Thymus (tissue), 11 donors: ENCODE data around the gene GNAZ. TPM values are rescaled to one million over a fixed set of nuclear protein-coding genes. Genes with fewer than 3 reads are reported as not detected.

Experiments used
- DNase-seq, 9 donors: peaks; one replicate each; pipeline ENCODE4 v3.0.0-alpha.2; 2013; ENCODE audit warnings: low spot score in 9 of 9, low read depth in 6 of 9, missing footprints in 1 of 9
- H3K27ac ChIP-seq, 2 donors: one replicate each; pipeline ENCODE4 v1.5.1; 2013; ENCODE audit warnings: control low read depth in 1 of 2, low read depth in 1 of 2, low read length in 1 of 2, mild to moderate bottlenecking in 1 of 2, moderate library complexity in 1 of 2
- H3K27me3 ChIP-seq, 2 donors: one replicate each; pipeline ENCODE4 v1.5.1; 2013; ENCODE audit warnings: low read length in 1 of 2; ENCODE audit not compliant: control insufficient read depth in 2 of 2, insufficient read depth in 1 of 2
- H3K36me3 ChIP-seq, 2 donors: one replicate each; pipeline ENCODE4 v1.5.1; 2013; ENCODE audit warnings: low read length in 1 of 2, mild to moderate bottlenecking in 1 of 2, moderate library complexity in 1 of 2; ENCODE audit not compliant: control insufficient read depth in 2 of 2, insufficient read depth in 2 of 2
- H3K4me1 ChIP-seq, 2 donors: one replicate each; pipeline ENCODE4 v1.5.1; 2013; ENCODE audit warnings: low read length in 2 of 2; ENCODE audit not compliant: control insufficient read depth in 2 of 2, insufficient read depth in 2 of 2
- H3K4me3 ChIP-seq, 2 donors: one replicate each; pipeline ENCODE4 v1.5.1; 2013; ENCODE audit warnings: low read length in 2 of 2, control low read depth in 1 of 2, mild to moderate bottlenecking in 1 of 2
- H3K9me3 ChIP-seq, 2 donors: one replicate each; pipeline ENCODE4 v1.5.1; 2013; ENCODE audit warnings: low read length in 1 of 2, mild to moderate bottlenecking in 1 of 2; ENCODE audit not compliant: control insufficient read depth in 2 of 2, insufficient read depth in 1 of 2
- WGBS: extraction: QIAGEN DNeasy Blood & Tissue Kit; methylation state at CpG from one replicate; pipeline ENCODE4 v1.1.7; 2013; 5-methylcytosine and 5-hydroxymethylcytosine counted together
- polyA plus RNA-seq: library from polyadenylated mRNA; stranded (reverse); fragments of 200-250 nt; gene quantifications from one replicate; pipeline ENCODE4 v1.2.3, GENCODE V29; 2013
- total RNA-seq: library from RNA; stranded (reverse); fragments of 120-200 nt; gene quantifications from one replicate; pipeline ENCODE4 v1.2.4, GENCODE V29; 2013
- donor health status: healthy.

Gene GNAZ
- total and polyA plus RNA-seq, 2 donors, result 0.66 to 1.1 TPM

- H3K27me3 ChIP-seq, result peaks cover 0 to 10% of the 10 kb centered on the region in 2 donors
- no peaks in the 10 kb centered on the region for H3K36me3 ChIP-seq
- H3K4me1 ChIP-seq, result no peaks in the 10 kb centered on the region
- H3K27ac ChIP-seq, result no peak overlapping the region
- no peak overlapping the region for H3K4me3 ChIP-seq
- no peak for DNase-seq
- H3K9me3 ChIP-seq, result no peaks in the 10 kb centered on the region
- WGBS, result 96% methylated on average over 12 of the region's 12 CpGs
Measured at GRCh38 chr22:23062616-23063538, 7.4 kb upstream of the GNAZ start.

GRCh38 chr22:23063539-23064380, 6.6 kb upstream of the GNAZ start:
- DNase-seq, result no peak
- Histone ChIP-seq H3K4me3 (no peak overlapping the region), H3K27me3 (peaks cover 5 to 19% of the 10 kb centered on the region in 2 donors), H3K9me3 (no peaks in the 10 kb centered on the region), H3K4me1 (no peaks in the 10 kb centered on the region), H3K27ac (no peak overlapping the region), H3K36me3 (no peaks in the 10 kb centered on the region)
- WGBS, result 97% methylated on average over 16 of the region's 16 CpGs

GRCh38 chr22:23064381-23065068, 5.8 kb upstream of the GNAZ start:
- Histone ChIP-seq H3K9me3 (no peaks in the 10 kb centered on the region), H3K4me3 (no peak overlapping the region), H3K4me1 (no peaks in the 10 kb centered on the region), H3K27me3 (peaks cover 13 to 27% of the 10 kb centered on the region in 2 donors), H3K36me3 (no peaks in the 10 kb centered on the region), H3K27ac (no peak overlapping the region)
- DNase-seq, result no peak
- 90% methylated on average over 11 of the region's 11 CpGs for WGBS

- peaks cover 0 to 3% of the 10 kb centered on the region in 2 donors for H3K4me1 ChIP-seq
- no peak overlapping the region for H3K4me3 ChIP-seq
- DNase-seq, result no peak
- no peak overlapping the region for H3K27ac ChIP-seq
- no peaks in the 10 kb centered on the region for H3K36me3 ChIP-seq
- no peaks in the 10 kb centered on the region for H3K9me3 ChIP-seq
- H3K27me3 ChIP-seq, result peaks cover 17 to 32% of the 10 kb centered on the region in 2 donors
- 100% methylated on average over 3 of the region's 3 CpGs for WGBS
Measured at GRCh38 chr22:23065069-23065451, 5.3 kb upstream of the GNAZ start.

GRCh38 chr22:23065495-23066122, 4.7 kb upstream of the GNAZ start:
- Histone ChIP-seq H3K4me3 (no peak overlapping the region), H3K4me1 (peaks cover 0 to 5% of the 10 kb centered on the region in 2 donors), H3K27me3 (peaks cover 20 to 35% of the 10 kb centered on the region in 2 donors), H3K9me3 (no peaks in the 10 kb centered on the region), H3K27ac (no peak overlapping the region), H3K36me3 (no peaks in the 10 kb centered on the region)
- 89% methylated on average over 10 of the region's 10 CpGs for WGBS
- no peak for DNase-seq

GRCh38 chr22:23066200-23067022, 3.9 kb upstream of the GNAZ start:
- H3K4me3 ChIP-seq, result no peak overlapping the region
- no peaks in the 10 kb centered on the region for H3K9me3 ChIP-seq
- H3K27ac ChIP-seq, result no peak overlapping the region
- WGBS, result 95% methylated on average over 15 of the region's 15 CpGs
- no peak for DNase-seq
- peaks cover 28 to 43% of the 10 kb centered on the region in 2 donors for H3K27me3 ChIP-seq
- H3K36me3 ChIP-seq, result no peaks in the 10 kb centered on the region
- peaks cover 7 to 13% of the 10 kb centered on the region in 2 donors for H3K4me1 ChIP-seq

- WGBS, result 94% methylated on average over 6 of the region's 6 CpGs
- no peaks in the 10 kb centered on the region for H3K36me3 ChIP-seq
- H3K4me1 ChIP-seq, result peaks cover 8 to 13% of the 10 kb centered on the region in 2 donors
- no peak for DNase-seq
- no peak overlapping the region for H3K27ac ChIP-seq
- H3K4me3 ChIP-seq, result no peak overlapping the region
- H3K27me3 ChIP-seq, result peaks cover 31 to 50% of the 10 kb centered on the region in 2 donors
- no peaks in the 10 kb centered on the region for H3K9me3 ChIP-seq
Measured at GRCh38 chr22:23067023-23067650, 3.2 kb upstream of the GNAZ start.

- Histone ChIP-seq H3K4me1 (peaks cover 8 to 13% of the 10 kb centered on the region in 2 donors), H3K27ac (no peak overlapping the region), H3K9me3 (no peaks in the 10 kb centered on the region), H3K36me3 (no peaks in the 10 kb centered on the region), H3K27me3 (peaks cover 31 to 55% of the 10 kb centered on the region in 2 donors), H3K4me3 (no peak overlapping the region)
- DNase-seq, result no peak
- WGBS, result 92% methylated on average over 5 of the region's 5 CpGs
Measured at GRCh38 chr22:23067691-23068090, 2.6 kb upstream of the GNAZ start.
